ENCODE results near the gene TMC2. TPM values are rescaled to one million over a fixed set of nuclear protein-coding genes. Genes with fewer than 3 reads are reported as not detected.
A peak's percentile ranks its signal among the peaks of the same experiment; 100 is the strongest.
"Not testable (repeated sequence)": the region's sequence is repeated elsewhere in the genome, so short reads cannot be mapped to it uniquely, and the experiment has no call there.

The TMC2 gene
- under 1 TPM; 0.14 to 0.43 (median 0.23) TPM for polyA plus RNA-seq (ENCODE audit: insufficient read length in 4 of 4)

- DNase-seq (ENCODE audit: low read depth in 4 of 4, low spot score in 2 of 4), result no peak
Observed at GRCh38 chr20:2536560-2536986, at the start of gene TMC2. Gene TMC2 (plus strand): TSS chr20:2536573. CDS start chr20:2536622, 49 bp downstream.

- DNase-seq (ENCODE audit: low read depth in 4 of 4, low spot score in 2 of 4), result not testable (repeated sequence)
Observed at GRCh38 chr20:2502808-2503384, 33.5 kb upstream of the TMC2 start.

GRCh38 chr20:2504803-2505202, 31.6 kb upstream of the TMC2 start:
- not testable (repeated sequence) for DNase-seq (ENCODE audit: low read depth in 4 of 4, low spot score in 2 of 4)

GRCh38 chr20:2506426-2506825, 29.9 kb upstream of the TMC2 start:
- not testable (repeated sequence) for DNase-seq (ENCODE audit: low read depth in 4 of 4, low spot score in 2 of 4)

GRCh38 chr20:2507464-2507863, 28.9 kb upstream of the TMC2 start:
- DNase-seq (ENCODE audit: low read depth in 4 of 4, low spot score in 2 of 4), result no peak

- no peak for DNase-seq (ENCODE audit: low read depth in 4 of 4, low spot score in 2 of 4)
Observed at GRCh38 chr20:2507875-2508630, 28.3 kb upstream of the TMC2 start.

GRCh38 chr20:2508631-2509467, 27.5 kb upstream of the TMC2 start, which contains the start of gene ZNF343:
Gene ZNF343 (minus strand): TSS chr20:2508915. CDS start chr20:2493895, 15,020 bp downstream.
- DNase-seq (ENCODE audit: low read depth in 4 of 4, low spot score in 2 of 4), result peak; percentile 70 to 86 (median 83)

GRCh38 chr20:2509468-2509781, 26.9 kb upstream of the TMC2 start:
- DNase-seq (ENCODE audit: low read depth in 4 of 4, low spot score in 2 of 4), result no peak

GRCh38 chr20:2509794-2510193, 26.6 kb upstream of the TMC2 start:
- no peak for DNase-seq (ENCODE audit: low read depth in 4 of 4, low spot score in 2 of 4)

- no peak for DNase-seq (ENCODE audit: low read depth in 4 of 4, low spot score in 2 of 4)
Observed at GRCh38 chr20:2515203-2515602, 21.2 kb upstream of the TMC2 start.

- DNase-seq (ENCODE audit: low read depth in 4 of 4, low spot score in 2 of 4), result no peak
Observed at GRCh38 chr20:2516399-2516798, 20.0 kb upstream of the TMC2 start.

- no peak for DNase-seq (ENCODE audit: low read depth in 4 of 4, low spot score in 2 of 4)
Observed at GRCh38 chr20:2518096-2518495, 18.3 kb upstream of the TMC2 start.

GRCh38 chr20:2518558-2518957, 17.8 kb upstream of the TMC2 start:
- DNase-seq (ENCODE audit: low read depth in 4 of 4, low spot score in 2 of 4), result no peak

GRCh38 chr20:2519115-2519809, 17.1 kb upstream of the TMC2 start:
- no peak for DNase-seq (ENCODE audit: low read depth in 4 of 4, low spot score in 2 of 4)

GRCh38 chr20:2520617-2521016, 15.8 kb upstream of the TMC2 start:
- DNase-seq (ENCODE audit: low read depth in 4 of 4, low spot score in 2 of 4), result no peak

- DNase-seq (ENCODE audit: low read depth in 4 of 4, low spot score in 2 of 4), result no peak
Observed at GRCh38 chr20:2521369-2522305, 14.7 kb upstream of the TMC2 start.

GRCh38 chr20:2522826-2523429, 13.4 kb upstream of the TMC2 start:
- not testable (repeated sequence) for DNase-seq (ENCODE audit: low read depth in 4 of 4, low spot score in 2 of 4)

GRCh38 chr20:2523919-2524708, 12.3 kb upstream of the TMC2 start:
- DNase-seq (ENCODE audit: low read depth in 4 of 4, low spot score in 2 of 4), result peak in 3 of 4 donors; percentile 56 to 78 (median 76)

Measured in left renal cortex interstitium (tissue), 4 donors.